Activated CD8-positive, alpha-beta memory T cell treated with anti-CD3 and anti-CD28 coated beads, Interleukin-2, amount 50 U/mL, for 48 hours (primary cell): ENCODE results near the gene PCBP1.
"Not testable (repeated sequence)": the region's sequence is repeated elsewhere in the genome, so short reads cannot be mapped to it uniquely, and the experiment has no call there.

Experiments
- DNase-seq: peaks from one replicate; pipeline ENCODE4 v3.0.0-alpha.2; 2020

Gene PCBP1

DNA sequence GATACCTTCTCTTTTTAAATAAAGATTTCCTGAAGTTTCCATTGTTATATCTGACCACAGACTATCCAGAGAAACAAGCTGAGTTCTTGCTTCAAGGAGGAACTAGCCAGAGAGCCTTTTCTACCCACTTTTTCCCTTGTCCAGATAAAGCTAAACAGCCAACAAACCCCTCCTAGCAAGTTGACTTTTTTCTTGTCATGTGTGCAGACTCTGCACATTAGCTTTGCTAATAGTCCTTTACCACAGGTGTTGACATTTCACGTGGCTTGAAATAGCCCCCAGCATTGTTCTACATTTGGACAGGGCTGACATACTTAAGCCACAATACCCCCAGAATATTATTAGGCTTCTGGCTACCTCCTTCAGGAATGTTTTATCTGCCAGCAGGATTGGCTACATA, 40.7 kb downstream of the PCBP1 start:
- no peak for DNase-seq

GRCh38 chr2:70131344-70132143, 44.3 kb downstream of the PCBP1 start:
- DNase-seq, result not testable (repeated sequence)

DNA sequence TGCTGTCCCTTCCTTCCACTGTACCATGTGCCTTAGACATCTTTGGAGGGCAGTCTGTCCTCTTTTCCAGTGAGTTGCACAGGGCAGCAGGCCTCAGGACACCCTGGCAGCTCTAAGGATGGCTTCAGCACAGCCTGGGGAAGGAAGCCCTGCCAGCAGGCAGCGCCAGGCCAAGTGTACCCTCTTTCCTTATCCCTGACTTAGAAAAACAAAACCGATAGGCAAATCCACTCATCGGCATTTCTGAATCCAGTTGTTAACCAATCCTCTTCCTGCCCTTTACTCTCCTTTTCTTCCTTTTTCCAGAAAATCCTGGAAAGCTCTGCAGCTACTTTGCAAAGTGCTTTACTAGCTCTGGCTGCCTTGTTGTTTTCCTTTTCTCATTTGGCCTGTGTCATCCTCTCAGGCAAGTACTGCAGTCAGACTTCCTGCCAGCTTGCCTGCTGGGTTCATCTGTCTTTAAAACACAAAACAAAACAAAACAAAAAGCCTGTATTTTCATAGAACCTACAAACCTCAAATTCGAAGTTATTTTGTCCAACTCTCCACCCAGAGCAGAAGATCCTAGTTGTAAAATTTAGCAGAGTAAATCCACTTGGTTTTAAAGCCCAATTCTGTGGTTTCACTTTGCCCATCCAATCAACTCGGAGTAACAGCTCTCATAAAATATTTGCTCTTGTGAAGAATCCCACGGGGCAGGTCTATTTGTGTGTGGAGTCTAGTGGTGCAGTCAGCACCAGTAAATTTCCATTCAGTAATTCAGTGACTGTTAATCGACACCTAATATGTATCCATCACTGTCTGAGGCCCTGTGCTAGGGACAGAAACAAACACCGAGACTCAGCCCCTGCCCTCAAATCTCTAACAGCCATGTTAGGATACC, 45.2 kb downstream of the PCBP1 start:
- peak; percentile 65 for DNase-seq

- DNase-seq, result no peak
These were observed 45.8 kb downstream of the PCBP1 start for GRCh38 chr2:70133127-70133452.

DNA sequence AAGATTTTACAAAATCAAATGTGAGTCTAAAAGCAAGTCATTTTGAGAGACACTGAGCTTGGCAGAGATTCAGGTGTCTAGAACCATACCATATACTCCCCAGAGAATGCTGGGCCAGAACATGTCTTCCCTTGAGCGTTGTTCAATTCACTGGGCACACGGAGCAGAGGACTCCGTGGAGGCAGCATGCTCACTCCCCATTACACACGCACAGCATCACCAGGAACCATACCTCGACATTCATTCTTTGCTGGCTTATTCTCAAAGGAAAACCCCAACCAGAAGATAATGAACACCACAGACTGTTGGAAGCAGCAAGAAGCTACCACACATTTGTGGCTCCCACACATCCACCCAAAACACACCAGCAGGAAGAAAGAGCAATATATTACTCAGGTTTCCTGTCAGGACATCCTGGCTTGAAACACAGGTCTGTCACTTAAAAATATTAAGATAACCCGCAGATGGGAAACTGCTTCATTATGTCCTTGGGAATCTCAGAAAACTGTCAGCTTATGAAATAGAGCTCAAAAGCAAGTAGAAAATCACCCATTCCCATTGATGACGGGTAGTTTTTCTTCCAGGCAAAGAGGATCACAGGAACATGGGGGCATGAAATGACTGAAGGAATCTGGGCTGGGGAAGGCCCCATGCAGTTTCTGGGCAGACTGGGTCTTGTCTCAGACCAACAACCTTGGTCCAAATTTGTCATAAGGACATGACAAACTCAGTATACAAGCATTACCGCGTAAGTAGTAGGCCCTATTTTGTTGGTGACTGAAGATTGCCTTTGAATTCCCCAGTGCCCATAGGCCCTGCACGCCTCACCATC, 46.4 kb downstream of the PCBP1 start:
- DNase-seq, result peak; percentile 61

DNA sequence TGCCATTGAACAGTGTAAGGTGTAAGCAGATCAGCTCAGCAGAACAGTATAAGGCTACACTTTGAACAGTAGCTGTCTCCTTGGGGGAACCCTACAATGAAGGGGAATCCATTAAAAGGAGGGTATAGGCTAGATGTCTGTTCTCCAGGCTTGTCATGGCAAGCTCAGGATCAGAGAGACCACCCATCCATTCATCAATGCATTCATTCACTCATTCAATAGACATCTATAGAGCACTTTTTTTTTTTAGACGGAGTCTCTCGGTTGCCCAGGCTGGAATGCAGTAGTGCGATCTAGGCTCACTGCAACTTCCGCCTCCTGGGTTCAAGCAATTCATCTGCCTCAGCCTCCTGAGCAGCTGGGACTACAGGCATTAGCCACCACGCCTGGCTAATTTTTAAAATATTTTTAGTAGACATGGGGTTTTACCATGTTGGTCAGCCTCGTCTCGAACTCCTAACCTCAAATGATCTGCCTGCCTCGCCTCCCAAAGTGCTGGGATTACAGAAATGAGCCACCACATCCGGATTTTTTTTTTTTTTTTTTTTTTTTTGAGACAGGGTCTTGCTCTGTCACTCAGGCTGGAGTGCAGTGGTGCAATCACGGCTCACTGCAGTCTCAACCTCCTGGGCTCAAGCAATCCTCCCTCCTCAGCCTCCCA, 47.2 kb downstream of the PCBP1 start:
- not testable (repeated sequence) for DNase-seq
